Dermis microvascular lymphatic vessel endothelial cell (primary cell): ENCODE results near the gene BCKDHA. TPM values are rescaled to one million over a fixed set of nuclear protein-coding genes. Genes with fewer than 3 reads are reported as not detected.
"Not testable (repeated sequence)": the region's sequence is repeated elsewhere in the genome, so short reads cannot be mapped to it uniquely, and the experiment has no call there.

Experiments used
- DNase-seq, 2 donors: peaks; one replicate each; pipeline versions ENCODE4 v3.0.0 to v3.0.0-alpha.2; 2010; ENCODE audit warnings: low read depth in 2 of 2
- total RNA-seq: library from RNA; depleted of rRNA; stranded (reverse); fragments of >200 nt; gene quantifications from 2 replicates; pipeline ENCODE4 v1.2.1, GENCODE V29; 2014

The BCKDHA gene
- total RNA-seq, 1 donor from 2014 or later: 35.8 TPM

DNA sequence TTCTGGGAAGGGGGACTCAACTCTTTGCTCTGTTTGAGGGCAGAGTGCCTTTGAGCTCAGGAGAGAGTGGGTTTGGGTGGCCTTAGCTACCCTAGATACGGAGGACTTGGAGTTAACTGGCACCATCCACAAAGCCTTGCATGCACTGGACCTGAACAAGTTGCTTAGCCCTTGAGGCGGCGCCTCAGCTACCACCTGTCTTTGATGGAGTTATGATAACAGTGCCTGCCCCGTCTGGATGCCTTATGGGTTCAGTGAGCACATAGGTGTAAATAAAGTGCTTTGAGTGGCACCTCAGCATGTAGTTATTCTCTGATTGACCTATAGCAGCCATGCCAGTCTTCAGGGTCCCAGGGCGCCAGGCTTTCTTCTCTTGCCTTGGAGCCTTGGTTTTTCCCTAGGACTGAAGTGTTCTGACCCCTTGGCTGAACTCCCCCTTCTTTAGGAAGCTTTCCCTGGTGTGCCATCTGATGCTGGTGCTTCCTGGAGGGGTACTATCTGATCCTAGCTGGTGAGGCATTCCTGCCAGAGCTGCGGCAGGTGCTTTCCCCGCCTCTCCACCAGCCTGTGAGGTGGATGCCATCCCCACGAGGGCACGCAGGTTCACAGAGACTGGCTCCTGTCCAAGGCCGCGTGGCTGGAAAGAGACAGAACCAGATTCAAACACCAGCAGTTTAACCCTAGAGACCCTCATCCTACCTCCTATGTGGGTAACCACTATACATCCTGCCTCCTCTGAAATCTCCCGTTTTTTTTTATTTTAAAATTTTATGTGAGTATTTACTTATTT is 5.8 kb downstream of the BCKDHA start:
- DNase-seq: no peak

DNA sequence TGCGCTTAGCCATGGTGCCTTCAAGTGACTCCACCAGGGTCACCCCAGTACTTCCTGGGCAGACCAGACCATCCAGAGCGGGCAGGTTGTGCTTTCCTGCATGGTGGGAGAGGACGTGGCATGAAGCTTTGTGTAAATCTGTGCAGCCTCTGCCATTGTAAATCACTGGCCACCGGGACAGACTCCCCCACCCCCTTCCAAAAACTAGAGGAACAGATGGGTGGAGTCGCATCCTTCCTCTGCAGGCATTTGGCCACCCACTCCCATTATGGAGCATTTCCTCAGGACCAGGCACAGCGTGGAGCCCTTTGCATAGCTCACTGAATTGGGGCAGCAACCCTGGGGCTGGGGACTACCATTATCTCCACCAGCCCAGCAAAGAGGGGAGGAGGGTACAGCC is 8.2 kb downstream of the BCKDHA start:
- no peak for DNase-seq

DNA sequence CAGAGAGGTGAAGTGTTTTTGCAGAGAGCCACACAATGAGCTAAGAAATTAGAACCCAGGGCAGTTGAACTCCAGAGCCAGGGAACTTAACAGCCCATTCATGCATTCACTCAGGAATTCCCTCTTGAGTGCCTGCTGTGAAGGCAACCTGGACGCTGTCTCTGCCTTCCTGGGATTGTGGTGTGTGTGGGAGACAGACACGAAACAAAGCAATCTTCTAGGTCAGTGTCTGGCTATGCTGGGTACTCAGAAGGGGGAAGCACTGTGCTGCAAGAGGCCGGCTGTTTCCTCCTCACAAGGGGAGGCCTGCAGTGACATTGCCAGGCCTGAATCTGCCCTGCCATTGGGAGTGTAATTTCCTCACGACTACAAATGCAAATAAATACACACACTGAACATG is 9.7 kb downstream of the BCKDHA start:
- no peak for DNase-seq

DNA sequence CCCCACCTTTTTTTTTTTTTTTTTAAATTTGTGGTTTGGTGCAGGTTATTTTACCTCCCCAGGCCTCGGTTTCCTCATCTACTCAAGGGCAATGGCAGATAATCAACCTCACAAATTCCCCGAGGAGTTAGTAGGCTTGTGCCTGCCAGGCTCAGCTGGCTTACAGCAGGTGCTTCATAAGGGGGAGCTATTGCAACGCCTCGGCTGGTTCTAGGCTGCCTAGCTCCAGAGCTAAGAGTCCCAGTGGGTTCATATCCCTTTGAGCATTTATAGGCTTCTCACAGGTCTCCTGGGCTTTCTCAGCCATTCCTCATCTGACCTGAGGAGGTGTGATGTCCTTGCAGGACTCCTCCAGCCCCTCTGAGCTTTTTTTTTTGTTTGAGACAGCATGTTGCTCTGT is 10.6 kb downstream of the BCKDHA start:
- no peak for DNase-seq

DNA sequence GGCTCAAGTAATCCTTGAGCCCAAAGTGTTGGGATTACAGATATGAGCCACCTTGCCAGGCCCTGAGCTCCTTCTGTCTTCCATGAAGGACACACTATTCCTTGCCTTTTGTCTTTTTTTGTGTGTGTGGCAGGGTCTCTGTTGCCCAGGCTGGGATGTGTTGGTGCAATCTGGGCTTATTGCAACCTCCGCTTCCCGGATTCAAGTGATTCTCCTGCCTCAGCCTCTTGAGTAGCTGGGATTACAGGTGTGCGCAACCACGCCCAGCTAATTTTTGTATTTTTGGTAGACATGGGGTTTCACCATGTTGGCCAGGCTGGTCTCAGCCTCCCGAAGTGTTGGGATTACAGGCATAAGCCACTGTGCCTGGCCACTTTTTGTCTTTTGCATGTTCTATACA is 11.2 kb downstream of the BCKDHA start:
- not testable (repeated sequence) for DNase-seq

DNA sequence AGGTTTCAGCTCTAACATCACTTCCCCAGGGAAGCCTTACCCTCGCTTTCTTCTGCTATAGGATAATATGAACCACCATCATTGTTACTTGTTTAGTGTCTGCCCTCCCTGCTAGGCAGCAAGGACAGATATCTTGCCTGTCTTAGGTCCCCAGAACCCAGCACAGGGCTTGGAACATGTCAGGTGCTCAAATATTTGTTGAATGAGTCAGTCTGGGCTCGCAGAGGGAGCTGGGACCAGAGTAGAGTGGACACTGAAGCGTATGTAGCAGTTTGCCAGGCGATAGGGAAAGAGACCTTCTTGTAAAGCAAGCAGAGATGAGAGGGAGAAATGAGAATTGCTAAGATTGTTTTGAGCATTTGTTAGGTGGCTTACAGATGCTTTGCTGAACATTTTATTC is 11.7 kb downstream of the BCKDHA start:
- peak in 1 of 2 donors; percentile 49 for DNase-seq

DNA sequence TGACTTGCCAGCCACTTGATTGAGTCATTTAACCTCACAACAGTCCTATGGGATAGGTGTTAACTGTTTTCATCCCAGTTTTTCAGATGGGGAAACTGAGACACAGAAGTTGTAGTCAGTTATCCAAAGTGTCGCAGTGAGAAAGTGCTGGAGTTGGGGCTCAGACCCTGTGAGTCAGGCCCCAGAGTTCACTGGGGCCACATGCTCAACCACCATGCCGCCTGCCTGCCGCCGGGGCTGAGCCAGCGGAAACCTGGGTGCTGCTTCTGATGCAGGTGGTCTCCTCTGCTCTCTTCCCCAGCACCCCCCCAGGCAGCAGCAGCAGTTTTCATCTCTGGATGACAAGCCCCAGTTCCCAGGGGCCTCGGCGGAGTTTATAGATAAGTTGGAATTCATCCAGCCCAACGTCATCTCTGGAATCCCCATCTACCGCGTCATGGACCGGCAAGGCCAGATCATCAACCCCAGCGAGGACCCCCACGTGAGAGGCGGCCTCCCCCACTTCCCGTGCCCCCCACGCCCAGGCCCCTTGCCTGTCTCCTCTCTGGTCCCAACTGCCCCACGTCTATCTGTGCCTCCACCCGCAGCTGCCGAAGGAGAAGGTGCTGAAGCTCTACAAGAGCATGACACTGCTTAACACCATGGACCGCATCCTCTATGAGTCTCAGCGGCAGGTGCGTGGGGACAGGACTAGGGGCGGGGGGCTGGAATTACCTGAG is 12.9 kb downstream of the BCKDHA start:
- no peak for DNase-seq

DNA sequence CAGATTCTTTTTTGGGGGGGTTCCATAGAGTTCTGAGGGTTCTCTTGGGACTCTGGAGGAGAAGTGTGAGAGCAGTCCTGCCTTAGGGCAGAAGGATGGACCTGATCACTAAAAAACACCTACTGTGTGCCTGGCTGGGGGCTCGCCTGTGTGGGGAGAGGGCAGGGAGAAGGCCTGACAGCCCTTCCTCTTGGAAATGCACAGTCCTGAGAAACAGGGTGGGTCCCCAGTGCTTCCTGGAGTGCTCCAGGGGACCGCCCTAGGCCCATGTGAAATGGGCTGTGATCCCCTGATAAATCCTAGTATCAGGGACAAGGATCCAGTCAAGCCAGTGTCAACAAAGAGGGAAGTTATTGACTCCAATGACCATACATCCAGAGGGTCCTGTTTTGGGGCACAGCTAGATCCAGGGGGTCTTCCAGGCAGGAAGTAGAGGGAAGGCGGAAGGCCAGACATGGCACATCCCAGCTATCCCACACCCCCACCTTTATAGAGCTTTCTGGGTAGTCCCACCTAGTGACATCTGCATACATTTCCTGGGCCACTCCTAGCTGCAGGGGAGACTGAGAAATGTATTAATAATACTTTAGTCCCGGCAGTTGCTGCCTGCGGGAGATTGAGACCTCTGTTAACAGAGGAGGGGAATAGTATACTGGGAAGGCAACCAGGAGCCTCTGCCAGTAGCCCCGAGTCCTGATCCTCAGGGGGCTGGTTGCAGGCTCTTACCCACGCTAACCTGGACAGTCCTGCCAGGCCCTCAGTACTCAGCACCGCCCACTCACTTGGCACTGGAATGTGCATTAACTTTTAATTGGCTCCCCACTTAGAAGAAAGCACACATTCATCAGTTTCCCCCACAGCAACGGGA is 13.7 kb downstream of the BCKDHA start:
- DNase-seq: no peak

DNA sequence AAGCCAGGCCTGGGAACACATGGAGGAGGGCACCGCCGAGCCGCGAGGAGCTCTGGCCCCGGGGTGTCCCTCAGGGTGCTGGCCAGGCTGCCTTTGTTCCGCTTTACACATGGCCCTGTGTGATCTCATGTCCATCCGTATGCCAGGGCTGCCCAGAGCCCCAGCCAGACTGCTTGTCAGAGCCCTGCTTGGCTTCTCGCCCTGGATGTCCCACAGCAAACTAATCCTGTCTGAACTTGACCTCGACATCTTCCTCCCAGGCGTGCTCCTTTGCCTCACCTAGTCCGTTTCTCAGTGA is 14.3 kb downstream of the BCKDHA start:
- no peak for DNase-seq

DNA sequence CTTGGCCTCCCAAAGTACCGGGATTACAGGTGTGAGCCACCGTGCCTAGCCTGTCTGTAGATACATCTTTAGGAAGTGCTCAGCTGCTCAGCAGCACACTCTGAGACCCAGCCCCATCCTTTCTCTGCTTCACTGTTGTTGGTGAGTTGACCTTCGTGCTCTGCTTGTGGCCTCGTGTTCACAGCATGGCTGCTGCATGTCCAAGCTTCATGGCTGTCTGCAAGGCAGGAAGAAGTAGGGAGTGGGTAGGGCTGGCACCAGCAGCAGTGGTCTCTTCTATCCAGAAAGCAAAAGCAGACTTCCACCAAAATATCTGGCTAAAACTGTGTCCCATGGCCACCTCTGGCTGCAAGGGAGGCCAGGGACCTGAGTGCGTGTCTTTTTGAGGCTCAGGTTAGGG is 15.3 kb downstream of the BCKDHA start:
- no peak for DNase-seq

DNA sequence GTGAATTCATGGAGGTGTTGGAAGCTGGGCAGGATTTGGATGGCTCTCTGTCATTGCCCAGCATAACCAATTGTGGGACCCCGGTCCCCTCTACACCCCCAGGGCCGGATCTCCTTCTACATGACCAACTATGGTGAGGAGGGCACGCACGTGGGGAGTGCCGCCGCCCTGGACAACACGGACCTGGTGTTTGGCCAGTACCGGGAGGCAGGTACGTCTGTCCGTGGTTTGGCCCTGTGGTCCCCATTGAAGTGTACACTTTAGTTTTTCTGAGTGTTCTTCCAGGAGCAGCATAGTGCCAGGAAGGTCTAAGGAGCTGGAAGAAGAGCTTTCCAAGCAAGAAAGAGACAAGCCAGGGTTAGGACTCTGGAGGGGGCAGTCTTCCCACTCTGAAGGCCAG is 16.3 kb downstream of the BCKDHA start:
- no peak for DNase-seq

DNA sequence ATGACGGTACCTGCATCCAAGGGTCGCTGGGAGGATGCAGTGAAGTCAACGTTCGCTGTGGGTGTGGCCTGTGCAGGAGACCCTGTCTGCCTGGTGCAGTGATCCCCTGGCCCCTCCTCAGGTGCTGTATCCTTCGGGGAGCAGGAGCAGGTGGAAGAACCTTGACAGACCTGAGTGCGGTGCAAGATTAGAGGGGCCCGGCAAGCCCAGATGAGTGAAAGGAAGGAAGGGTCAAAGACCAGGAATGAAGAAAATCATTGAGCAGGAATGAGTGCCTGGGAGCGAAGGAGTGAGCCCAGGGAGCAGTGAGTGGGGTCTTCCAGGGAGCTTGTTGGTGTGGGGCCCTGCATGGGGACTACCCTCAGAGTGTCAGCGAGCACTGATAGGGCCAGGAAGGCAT is 16.8 kb downstream of the BCKDHA start:
- no peak for DNase-seq

DNA sequence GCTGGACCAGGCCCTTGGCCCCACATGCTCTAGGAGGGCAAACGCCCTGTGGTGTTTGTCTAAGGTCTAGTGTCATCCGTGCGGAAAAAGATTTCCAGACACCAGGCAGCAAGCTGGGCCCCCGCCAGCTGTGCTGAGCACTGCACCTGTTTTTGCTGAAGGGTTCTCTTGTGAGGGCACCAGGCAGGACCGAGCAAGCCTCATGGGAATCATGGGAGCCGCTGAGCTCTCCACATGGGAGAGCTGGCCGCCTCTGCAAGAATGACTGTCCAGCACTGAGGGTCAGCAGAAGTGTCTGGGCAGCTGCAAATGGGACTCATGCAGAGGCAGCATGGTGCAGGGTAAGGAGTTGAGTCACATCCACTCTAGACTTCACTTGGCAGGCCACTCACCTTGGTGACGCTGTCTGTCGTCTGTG is 17.5 kb downstream of the BCKDHA start:
- DNase-seq: no peak

DNA sequence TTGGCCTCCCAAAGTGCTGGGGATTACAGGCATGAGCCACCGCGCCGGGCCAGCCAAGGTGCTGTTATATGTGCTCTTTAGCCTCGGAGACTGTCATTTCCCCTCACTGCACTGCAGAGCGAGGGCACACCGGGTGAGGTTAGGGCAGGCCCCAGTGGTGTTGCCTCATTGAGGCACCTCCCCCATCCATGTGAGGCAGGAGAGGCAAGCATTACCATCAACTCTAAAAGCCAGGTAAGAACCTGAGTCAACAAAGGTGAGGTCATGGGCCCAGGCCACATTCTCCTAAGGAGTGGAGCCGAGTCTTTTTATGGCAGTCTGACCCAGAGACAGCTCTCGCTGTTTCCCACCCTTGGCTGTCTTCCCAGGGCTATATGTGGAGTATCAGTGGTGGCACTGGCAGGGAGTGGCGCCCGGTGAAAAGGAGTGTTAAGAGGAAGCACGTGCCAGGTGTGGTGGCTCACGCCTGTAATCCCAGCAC is 18.6 kb downstream of the BCKDHA start:
- no peak for DNase-seq

DNA sequence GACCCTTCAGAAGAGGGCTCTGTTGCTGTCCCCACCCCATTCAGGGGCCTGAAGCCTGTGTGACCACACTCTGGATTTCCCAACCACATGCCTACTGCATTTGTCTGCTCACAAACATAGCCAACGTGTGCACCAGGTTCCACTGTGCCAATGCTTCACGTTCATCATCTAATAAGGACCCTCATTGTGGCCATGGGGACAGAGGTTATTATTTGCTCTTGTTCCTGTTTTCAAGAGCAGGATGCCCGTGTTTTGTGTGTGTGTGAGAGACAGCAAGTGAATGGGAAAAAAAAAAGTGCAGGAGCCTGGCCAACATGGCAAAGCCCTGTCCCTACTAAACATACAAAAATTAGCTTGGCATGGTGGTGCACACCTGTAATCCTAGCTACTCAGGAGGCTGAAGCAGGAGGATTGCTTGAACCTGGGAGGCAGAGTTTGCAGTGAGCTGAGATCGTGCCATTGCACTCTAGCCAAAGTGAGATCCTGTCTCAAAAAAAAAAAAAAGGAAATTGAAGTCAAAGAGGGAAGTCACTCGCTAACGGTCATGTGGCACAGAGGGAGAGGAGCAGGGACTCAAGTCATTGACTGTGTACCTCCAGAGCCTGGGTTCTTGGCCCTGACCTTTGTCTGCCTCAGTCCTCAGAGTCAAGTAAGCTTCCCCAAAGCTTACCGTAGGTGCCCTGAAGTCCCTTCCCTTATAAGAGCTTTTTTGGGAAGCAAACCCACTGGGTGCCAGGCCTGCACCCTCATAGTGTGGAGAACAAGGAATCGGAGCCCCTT is 22.7 kb downstream of the BCKDHA start:
- DNase-seq: no peak

DNA sequence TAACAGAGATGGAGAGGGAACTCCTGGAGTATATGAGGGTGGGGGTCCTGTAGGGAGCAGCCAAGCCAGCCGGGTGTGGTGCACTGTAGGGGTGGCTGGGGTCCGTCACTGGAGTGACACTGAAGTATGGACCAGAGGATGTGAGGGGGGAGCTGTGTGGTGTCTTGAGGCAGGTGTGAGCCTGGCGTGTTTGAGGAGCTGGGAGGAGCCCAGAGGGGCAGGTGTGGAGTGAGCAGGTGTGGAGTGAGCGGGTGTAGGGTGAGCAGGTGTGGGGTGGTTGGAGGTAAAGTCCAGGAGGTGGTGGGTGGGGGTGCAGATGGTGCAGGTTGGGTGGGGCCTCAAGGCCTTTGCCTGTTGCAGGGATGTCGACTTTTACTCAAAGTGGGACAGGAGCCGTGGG is 23.7 kb downstream of the BCKDHA start:
- DNase-seq: no peak

DNA sequence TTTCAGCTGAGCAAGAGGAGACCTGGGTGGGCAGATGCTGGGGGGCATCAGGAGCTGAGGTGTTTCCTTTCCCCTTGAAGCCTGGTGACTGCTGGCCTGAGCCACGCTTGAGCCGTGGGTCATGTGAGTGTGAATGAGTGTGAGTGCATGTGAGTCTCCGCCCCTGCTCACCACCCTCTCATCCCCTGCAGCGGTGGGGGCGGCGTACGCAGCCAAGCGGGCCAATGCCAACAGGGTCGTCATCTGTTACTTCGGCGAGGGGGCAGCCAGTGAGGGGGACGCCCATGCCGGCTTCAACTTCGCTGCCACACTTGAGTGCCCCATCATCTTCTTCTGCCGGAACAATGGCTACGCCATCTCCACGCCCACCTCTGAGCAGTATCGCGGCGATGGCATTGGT is 24.4 kb downstream of the BCKDHA start:
- DNase-seq: no peak

DNA sequence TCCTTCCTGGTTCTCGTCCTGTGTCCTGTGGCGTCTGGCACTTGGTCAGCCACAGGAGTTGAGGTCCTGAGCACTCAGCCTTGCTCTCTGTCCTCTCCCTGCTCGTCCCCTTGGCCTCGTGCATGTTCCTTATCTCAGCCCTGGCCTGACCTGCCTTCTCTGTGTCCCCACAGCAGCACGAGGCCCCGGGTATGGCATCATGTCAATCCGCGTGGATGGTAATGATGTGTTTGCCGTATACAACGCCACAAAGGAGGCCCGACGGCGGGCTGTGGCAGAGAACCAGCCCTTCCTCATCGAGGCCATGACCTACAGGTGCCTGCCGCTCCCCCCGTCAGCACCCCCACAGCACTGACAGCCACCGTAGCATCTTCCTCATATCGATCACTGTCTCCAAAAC is 24.8 kb downstream of the BCKDHA start:
- no peak for DNase-seq

DNA sequence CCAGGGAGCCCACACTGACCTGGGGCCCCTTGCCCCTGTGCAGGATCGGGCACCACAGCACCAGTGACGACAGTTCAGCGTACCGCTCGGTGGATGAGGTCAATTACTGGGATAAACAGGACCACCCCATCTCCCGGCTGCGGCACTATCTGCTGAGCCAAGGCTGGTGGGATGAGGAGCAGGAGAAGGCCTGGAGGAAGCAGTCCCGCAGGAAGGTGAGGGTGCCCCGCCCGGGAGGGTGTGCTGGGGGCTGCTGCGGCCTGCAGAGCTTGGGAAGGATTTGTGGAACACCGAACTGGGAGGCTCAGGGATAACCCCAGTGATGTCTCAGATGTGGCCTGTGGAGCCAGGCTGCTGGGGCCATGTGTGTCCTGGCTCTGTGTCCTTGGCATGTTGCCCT is 25.3 kb downstream of the BCKDHA start:
- no peak for DNase-seq

DNA sequence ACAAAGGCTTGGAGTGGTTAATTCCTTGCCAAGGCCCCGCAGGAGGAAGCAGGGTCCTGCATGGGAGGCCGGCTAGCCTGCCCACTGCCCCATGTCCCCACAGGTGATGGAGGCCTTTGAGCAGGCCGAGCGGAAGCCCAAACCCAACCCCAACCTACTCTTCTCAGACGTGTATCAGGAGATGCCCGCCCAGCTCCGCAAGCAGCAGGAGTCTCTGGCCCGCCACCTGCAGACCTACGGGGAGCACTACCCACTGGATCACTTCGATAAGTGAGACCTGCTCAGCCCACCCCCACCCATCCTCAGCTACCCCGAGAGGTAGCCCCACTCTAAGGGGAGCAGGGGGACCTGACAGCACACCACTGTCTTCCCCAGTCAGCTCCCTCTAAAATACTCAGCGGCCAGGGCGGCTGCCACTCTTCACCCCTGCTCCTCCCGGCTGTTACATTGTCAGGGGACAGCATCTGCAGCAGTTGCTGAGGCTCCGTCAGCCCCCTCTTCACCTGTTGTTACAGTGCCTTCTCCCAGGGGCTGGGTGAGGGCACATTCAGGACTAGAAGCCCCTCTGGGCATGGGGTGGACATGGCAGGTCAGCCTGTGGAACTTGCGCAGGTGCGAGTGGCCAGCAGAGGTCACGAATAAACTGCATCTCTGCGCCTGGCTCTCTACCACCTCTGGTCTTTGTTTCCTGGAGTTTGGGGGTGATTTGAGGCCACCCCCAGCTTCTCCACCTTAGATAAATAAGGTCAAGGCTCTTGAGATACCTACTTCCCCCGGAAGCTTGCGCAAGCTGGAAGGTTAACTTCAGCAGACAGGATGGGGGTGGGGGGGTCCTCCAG is 26.9 kb downstream of the BCKDHA start:
- DNase-seq: no peak
